GM12878 (cell line): ENCODE measurements around the gene POR. TPM values are rescaled to one million over a fixed set of nuclear protein-coding genes. Genes with fewer than 3 reads are reported as not detected.

Experiments
- ATAC-seq: fragments of 200-7000 bp; cut with Tn5 transposase; 3 replicates; pipeline ENCODE4 v1.9.1; 2020; ENCODE audit warnings: mild to moderate bottlenecking, moderate library complexity
- BruUV-seq: library from RNA; stranded (reverse); fragments of 400-500 nt; replicated peaks from 2 replicates; lab custom pipeline; 2021; lab: Mats Ljungman, UMichigan
- CTCF ChIA-PET: fragments of 300-600 bp; sonication (Branson Sonifier 250); formaldehyde crosslinking; extraction: SDS; loops from one replicate; lab custom pipeline; 2021; ENCODE audit warnings: inconsistent platforms; lab: Yijun Ruan, JAX
- POLR2A ChIA-PET: fragments of 350-600 bp; formaldehyde crosslinking; extraction: SDS; loops from one replicate; lab custom pipeline; 2021; ENCODE audit warnings: inconsistent platforms; lab: Charles Lee
- RAD21 ChIA-PET: fragments of 300-600 bp; sonication (Branson Sonifier 250); formaldehyde crosslinking; loops from one replicate; lab custom pipeline; 2023; ENCODE audit warnings: antibody characterized with exemption; ENCODE audit not compliant: unreplicated experiment; lab: Charles Lee
- SMC1A ChIA-PET: fragments of 300-600 bp; sonication (Branson Sonifier 250); formaldehyde crosslinking; loops from one replicate; lab custom pipeline; 2023; ENCODE audit not compliant: unreplicated experiment, uncharacterized antibody; lab: Charles Lee
- DNase-seq: peaks from one replicate; pipeline ENCODE4 v3.0.0-alpha.2; 2011; ENCODE audit warnings: low read depth, low spot score
- FAIRE-seq: peaks from 3 replicates; lab custom pipeline; 2011; peaks lifted over from hg19 to GRCh38; lab: Jason Lieb, UNC
- H2AFZ ChIP-seq: 2 replicates; pipeline ENCODE4 v1.6.0; 2011; ENCODE audit warnings: low read depth, low read length, control low read depth; ENCODE audit not compliant: control insufficient read depth
- H3K27ac ChIP-seq: 2 replicates; pipeline ENCODE4 v1.5.1; 2011; ENCODE audit warnings: control low read depth; ENCODE audit not compliant: control insufficient read depth, insufficient read depth
- H3K27me3 ChIP-seq, 2 experiments: replicated peaks in 1 of 2; 2 replicates each; pipeline versions ENCODE4 v1.6.0 to v1.6.1; 2011; ENCODE audit warnings: low read length in 1 of 2; ENCODE audit not compliant: control insufficient read depth in 2 of 2, insufficient read depth in 2 of 2
- H3K36me3 ChIP-seq, 2 experiments: 2 replicates each; pipeline ENCODE4 v1.5.1; 2011; ENCODE audit warnings: low read length in 1 of 2; ENCODE audit not compliant: control insufficient read depth in 2 of 2, insufficient read depth in 2 of 2
- H3K4me1 ChIP-seq: 2 replicates; pipeline ENCODE4 v1.6.1; 2011; ENCODE audit warnings: mild to moderate bottlenecking, low read length, moderate library complexity, mixed read lengths; ENCODE audit not compliant: control insufficient read depth, insufficient read depth
- H3K4me2 ChIP-seq: 2 replicates; pipeline ENCODE4 v1.6.0; 2011; ENCODE audit warnings: control low read depth; ENCODE audit not compliant: control insufficient read depth, insufficient read depth
- H3K4me3 ChIP-seq: fragments of 200-600 bp; sonication (generic); 2 replicates; pipeline ENCODE4 v1.5.1; 2016
- H3K79me2 ChIP-seq: 2 replicates; pipeline ENCODE4 v1.6.0; 2011; ENCODE audit warnings: low read length; ENCODE audit not compliant: control insufficient read depth, insufficient read depth
- H3K9ac ChIP-seq: 2 replicates; pipeline ENCODE4 v1.8.0; 2011; ENCODE audit warnings: low read length, control low read depth, mixed read lengths; ENCODE audit not compliant: control insufficient read depth, insufficient read depth
- H3K9me3 ChIP-seq: replicated peaks from 3 replicates; pipeline ENCODE4 v1.5.1; 2011; ENCODE audit warnings: mild to moderate bottlenecking, low read length; ENCODE audit not compliant: control insufficient read depth, insufficient read depth
- H4K20me1 ChIP-seq: 2 replicates; pipeline ENCODE4 v1.6.0; 2011; ENCODE audit not compliant: control insufficient read depth, insufficient read depth
- HDAC2 ChIP-seq: fragments of 200-600 bp; sonication (generic); IDR thresholded peaks from 2 replicates; pipeline ENCODE4 v1.6.1; 2017
- NFXL1 ChIP-seq: fragments of 450-650 bp; IDR thresholded peaks from 2 replicates; pipeline ENCODE4 v1.6.1; 2017; ENCODE audit warnings: antibody characterized with exemption, mild to moderate bottlenecking, borderline replicate concordance
- POLR2AphosphoS5 ChIP-seq: IDR thresholded peaks from 2 replicates; pipeline ENCODE4 v1.6.1; 2011; ENCODE audit warnings: mild to moderate bottlenecking, low read length, inconsistent platforms
- SMAD1 ChIP-seq: fragments of 450-650 bp; IDR thresholded peaks from 2 replicates; pipeline ENCODE4 v1.6.1; 2018; ENCODE audit warnings: mild to moderate bottlenecking, low read depth; ENCODE audit not compliant: partially characterized antibody
- WGBS: methylation state at CpG from one replicate; pipeline ENCODE4 v1.1.6; 2016; ENCODE audit warnings: low lambda C conversion rate; ENCODE audit not compliant: insufficient replicate concordance, insufficient coverage; ENCODE audit errors: missing lambda C conversion rate; 5-methylcytosine and 5-hydroxymethylcytosine counted together
- in situ Hi-C: fragments of 300-500 bp; cut with MboI; formaldehyde crosslinking; loops from 9 replicates; pipeline ENCODE4 v1.14.3; 2018; ENCODE audit warnings: mixed read lengths
- intact Hi-C: fragments of 100-400 bp; cut with micrococcal nuclease; formaldehyde crosslinking; loops from one replicate; pipeline ENCODE4 v1.14.2; 2022; ENCODE audit not compliant: unreplicated experiment
- polyA plus RNA-seq, 11 experiments: library from polyadenylated mRNA; depleted of rRNA in 4 of 11; unstranded in 6 of 11; stranded (reverse) in 5 of 11; fragments of >200 nt; fragmentation: Nextera tagmentation in 4 of 11; fragmentation: Illumina TruSeq in 1 of 11; extraction: Ambion mirVana in 4 of 11; extraction: Trizol in 1 of 11; gene quantifications; 1 replicate in 1 of 11; 2 replicates in 10 of 11; pipeline versions ENCODE4 v1.2.1 to v1.2.3, GENCODE V29; 2011 to 2016; ENCODE audit warnings: inconsistent platforms in 2 of 11, missing spikeins in 2 of 11, low read depth in 1 of 11
- total RNA-seq, 4 experiments: library from RNA; depleted of rRNA in 3 of 4; stranded (reverse); fragments of >200 nt in 3 of 4; fragmentation: Illumina TruSeq in 1 of 4; extraction: Trizol in 1 of 4; gene quantifications; 2 replicates each; pipeline versions ENCODE4 v1.2.1 to v1.2.3, GENCODE V29; 2013 to 2021
- TF ChIP-seq, protein P1 (sequence below): fragments of 450-650 bp; IDR thresholded peaks from 2 replicates; pipeline ENCODE4 v1.6.1; 2017; ENCODE audit warnings: low read depth, mild to moderate bottlenecking, moderate library complexity
- TF ChIP-seq, protein P2 (sequence below): IDR thresholded peaks from 2 replicates; pipeline ENCODE4 v1.6.1; 2012; ENCODE audit warnings: low read depth, low read length, improper control_type of control experiment

POR gene
- total and polyA plus RNA-seq, 10 of the 15 experiments (the other 5 are each of a cell fraction or from before 2014, with no cell fraction given), result 2.2 to 75.8 (median 35.9) TPM

DNA sequence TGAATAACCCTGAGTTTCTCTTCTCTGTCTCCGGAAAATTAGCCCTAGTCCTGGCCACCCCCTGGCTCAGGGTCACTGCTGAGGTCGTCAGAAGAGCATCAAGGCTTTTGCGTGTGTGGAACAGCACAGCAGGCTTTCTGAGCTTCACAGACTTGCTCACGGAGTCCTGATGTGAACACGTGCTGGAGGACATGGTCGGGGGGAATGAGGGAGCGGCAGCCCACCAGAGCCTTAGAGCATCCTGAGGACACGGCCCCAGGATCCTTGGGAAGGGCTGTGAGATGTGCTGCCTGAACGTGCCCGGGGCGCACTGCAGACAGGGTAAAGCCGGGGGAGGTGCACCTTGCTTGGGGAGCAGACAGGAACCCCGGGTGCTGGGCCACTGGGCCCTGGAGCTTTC is 50.7 kb downstream of the POR start:
- Histone ChIP-seq H3K27me3 (no peaks in the 10 kb centered on the region), H3K4me3 (no peak overlapping the region), H3K9me3 (no peaks in the 10 kb centered on the region), H3K4me2 (no peak overlapping the region), H3K27ac (no peak overlapping the region), H3K36me3 (peaks cover 2 to 4% of the 10 kb centered on the region in 2 experiments; a peak in 3 of 4 replicates), H3K79me2 (no peaks in the 10 kb centered on the region), H4K20me1 (no peaks in the 10 kb centered on the region), H2AFZ (no peak overlapping the region), H3K9ac (no peak overlapping the region), H3K4me1 (no peaks in the 10 kb centered on the region)
- ChIA-PET RAD21 (no interaction called here), SMC1A (interaction anchor here (0.6 kb wide), 1 partner anchor 900 kb away, joined by 3 read pairs; no protein-coding TSS in a partner anchor), CTCF (interaction anchor here (0.6 kb wide), 1 partner anchor 49 kb away, joined by 3 read pairs; no protein-coding TSS in a partner anchor), POLR2A (no interaction called here)
- no TSS peak for BruUV-seq
- TF ChIP-seq POLR2AphosphoS5 (no peak), SMAD1 (no peak), HDAC2 (no peak), NFXL1 (no peak)
- TF ChIP-seq, protein P1, sequence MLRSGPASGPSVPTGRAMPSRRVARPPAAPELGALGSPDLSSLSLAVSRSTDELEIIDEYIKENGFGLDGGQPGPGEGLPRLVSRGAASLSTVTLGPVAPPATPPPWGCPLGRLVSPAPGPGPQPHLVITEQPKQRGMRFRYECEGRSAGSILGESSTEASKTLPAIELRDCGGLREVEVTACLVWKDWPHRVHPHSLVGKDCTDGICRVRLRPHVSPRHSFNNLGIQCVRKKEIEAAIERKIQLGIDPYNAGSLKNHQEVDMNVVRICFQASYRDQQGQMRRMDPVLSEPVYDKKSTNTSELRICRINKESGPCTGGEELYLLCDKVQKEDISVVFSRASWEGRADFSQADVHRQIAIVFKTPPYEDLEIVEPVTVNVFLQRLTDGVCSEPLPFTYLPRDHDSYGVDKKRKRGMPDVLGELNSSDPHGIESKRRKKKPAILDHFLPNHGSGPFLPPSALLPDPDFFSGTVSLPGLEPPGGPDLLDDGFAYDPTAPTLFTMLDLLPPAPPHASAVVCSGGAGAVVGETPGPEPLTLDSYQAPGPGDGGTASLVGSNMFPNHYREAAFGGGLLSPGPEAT, result no peak
- TF ChIP-seq, protein P2, sequence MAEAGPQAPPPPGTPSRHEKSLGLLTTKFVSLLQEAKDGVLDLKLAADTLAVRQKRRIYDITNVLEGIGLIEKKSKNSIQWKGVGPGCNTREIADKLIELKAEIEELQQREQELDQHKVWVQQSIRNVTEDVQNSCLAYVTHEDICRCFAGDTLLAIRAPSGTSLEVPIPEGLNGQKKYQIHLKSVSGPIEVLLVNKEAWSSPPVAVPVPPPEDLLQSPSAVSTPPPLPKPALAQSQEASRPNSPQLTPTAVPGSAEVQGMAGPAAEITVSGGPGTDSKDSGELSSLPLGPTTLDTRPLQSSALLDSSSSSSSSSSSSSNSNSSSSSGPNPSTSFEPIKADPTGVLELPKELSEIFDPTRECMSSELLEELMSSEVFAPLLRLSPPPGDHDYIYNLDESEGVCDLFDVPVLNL, result no peak
- DNase-seq (no peak), FAIRE-seq (no peak), ATAC-seq (no peak)
- in situ Hi-C loops (no loop called here), intact Hi-C loops (no loop called here)
- 78% methylated on average over 13 of the region's 13 CpGs for WGBS
